WTC11 (cell line): Measurements from ENCODE around the gene EVI2A. TPM values are rescaled to one million over a fixed set of nuclear protein-coding genes. Genes with fewer than 3 reads are reported as not detected.

Source experiments
- EMX1 ChIP-seq: fragments of 250-450 bp; sonication (Bioruptor Pico); IDR thresholded peaks from 2 replicates; pipeline ENCODE4 v1.8.0; 2021; ENCODE audit warnings: mild to moderate bottlenecking
- ZNF138 ChIP-seq: sonication (generic); formaldehyde crosslinking; conservative IDR thresholded peaks from 2 replicates; pipeline ENCODE4 v1.8.1; 2022; ENCODE audit warnings: mild to moderate bottlenecking, moderate library complexity, missing genetic modification reagents
- total RNA-seq: library from RNA; stranded (reverse); gene quantifications from 3 replicates; pipeline ENCODE4 v1.2.3, GENCODE V29; 2021
- TF ChIP-seq, protein P1 (sequence below): sonication (generic); formaldehyde crosslinking; IDR thresholded peaks from 2 replicates; pipeline ENCODE4 v1.8.1; 2023; ENCODE audit warnings: mild to moderate bottlenecking, moderate library complexity, missing genetic modification reagents
- TF ChIP-seq, protein P2 (sequence below): sonication (generic); formaldehyde crosslinking; IDR thresholded peaks from 2 replicates; pipeline ENCODE4 v1.8.0; 2022; ENCODE audit warnings: mild to moderate bottlenecking, missing genetic modification reagents
- TF ChIP-seq, protein P3 (sequence below): fragments of 250-450 bp; sonication (Bioruptor Pico); IDR thresholded peaks from 2 replicates; pipeline ENCODE4 v2.1.2; 2022; ENCODE audit warnings: mild to moderate bottlenecking, moderate library complexity
- TF ChIP-seq, protein P4 (sequence below): sonication (generic); formaldehyde crosslinking; IDR thresholded peaks from 2 replicates; pipeline ENCODE4 v1.8.0; 2022; ENCODE audit warnings: mild to moderate bottlenecking, missing genetic modification reagents

EVI2A gene
- total RNA-seq, 1 experiment from 2014 or later: 0.15 TPM

DNA sequence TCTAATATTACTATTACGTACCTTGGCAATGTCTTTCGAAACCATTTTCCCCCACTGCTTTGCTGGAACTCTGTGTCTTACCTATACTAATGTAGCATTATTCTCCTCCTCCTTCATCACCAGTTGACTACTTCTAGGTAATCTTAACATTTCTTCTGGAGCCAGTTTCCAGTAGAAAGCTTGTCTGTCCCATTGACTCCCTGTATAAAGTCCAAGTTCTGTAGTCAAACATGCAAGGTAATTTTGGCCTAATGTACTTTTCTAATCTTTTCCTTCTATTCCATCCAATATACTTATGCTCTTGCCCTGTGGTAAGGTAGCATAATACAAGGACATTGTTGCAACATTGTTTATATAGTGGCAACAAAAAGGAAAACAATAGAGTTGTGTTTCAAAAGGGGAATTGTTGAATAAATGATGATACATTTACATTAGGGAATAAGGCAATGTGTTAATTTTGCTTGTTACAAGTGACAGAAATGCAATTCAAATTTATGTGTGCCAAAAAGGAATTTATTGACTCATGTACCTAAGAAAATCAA, 52.3 kb downstream of the EVI2A start (continued):
- TF ChIP-seq, protein P1, sequence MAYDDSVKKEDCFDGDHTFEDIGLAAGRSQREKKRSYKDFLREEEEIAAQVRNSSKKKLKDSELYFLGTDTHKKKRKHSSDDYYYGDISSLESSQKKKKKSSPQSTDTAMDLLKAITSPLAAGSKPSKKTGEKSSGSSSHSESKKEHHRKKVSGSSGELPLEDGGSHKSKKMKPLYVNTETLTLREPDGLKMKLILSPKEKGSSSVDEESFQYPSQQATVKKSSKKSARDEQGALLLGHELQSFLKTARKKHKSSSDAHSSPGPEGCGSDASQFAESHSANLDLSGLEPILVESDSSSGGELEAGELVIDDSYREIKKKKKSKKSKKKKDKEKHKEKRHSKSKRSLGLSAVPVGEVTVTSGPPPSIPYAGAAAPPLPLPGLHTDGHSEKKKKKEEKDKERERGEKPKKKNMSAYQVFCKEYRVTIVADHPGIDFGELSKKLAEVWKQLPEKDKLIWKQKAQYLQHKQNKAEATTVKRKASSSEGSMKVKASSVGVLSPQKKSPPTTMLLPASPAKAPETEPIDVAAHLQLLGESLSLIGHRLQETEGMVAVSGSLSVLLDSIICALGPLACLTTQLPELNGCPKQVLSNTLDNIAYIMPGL (CRISPR knock-in tag): no peak
- TF ChIP-seq EMX1 (CRISPR knock-in tag) (no peak), ZNF138 (CRISPR knock-in tag) (no peak)
- TF ChIP-seq, protein P2, sequence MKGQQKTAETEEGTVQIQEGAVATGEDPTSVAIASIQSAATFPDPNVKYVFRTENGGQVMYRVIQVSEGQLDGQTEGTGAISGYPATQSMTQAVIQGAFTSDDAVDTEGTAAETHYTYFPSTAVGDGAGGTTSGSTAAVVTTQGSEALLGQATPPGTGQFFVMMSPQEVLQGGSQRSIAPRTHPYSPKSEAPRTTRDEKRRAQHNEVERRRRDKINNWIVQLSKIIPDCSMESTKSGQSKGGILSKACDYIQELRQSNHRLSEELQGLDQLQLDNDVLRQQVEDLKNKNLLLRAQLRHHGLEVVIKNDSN (CRISPR knock-in tag): no peak
- TF ChIP-seq, protein P3, sequence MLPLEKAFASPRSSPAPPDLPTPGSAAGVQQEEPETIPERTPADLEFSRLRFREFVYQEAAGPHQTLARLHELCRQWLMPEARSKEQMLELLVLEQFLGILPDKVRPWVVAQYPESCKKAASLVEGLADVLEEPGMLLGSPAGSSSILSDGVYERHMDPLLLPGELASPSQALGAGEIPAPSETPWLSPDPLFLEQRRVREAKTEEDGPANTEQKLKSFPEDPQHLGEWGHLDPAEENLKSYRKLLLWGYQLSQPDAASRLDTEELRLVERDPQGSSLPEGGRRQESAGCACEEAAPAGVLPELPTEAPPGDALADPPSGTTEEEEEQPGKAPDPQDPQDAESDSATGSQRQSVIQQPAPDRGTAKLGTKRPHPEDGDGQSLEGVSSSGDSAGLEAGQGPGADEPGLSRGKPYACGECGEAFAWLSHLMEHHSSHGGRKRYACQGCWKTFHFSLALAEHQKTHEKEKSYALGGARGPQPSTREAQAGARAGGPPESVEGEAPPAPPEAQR (CRISPR knock-in tag): no peak
- TF ChIP-seq, protein P4, sequence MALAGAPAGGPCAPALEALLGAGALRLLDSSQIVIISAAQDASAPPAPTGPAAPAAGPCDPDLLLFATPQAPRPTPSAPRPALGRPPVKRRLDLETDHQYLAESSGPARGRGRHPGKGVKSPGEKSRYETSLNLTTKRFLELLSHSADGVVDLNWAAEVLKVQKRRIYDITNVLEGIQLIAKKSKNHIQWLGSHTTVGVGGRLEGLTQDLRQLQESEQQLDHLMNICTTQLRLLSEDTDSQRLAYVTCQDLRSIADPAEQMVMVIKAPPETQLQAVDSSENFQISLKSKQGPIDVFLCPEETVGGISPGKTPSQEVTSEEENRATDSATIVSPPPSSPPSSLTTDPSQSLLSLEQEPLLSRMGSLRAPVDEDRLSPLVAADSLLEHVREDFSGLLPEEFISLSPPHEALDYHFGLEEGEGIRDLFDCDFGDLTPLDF: no peak

Other genes with a start within 250 kb of the EVI2A start
- 33.6 to 39.0 TPM (median 35.4 TPM) in 3 replicates for gene NF1, start 226.6 kb downstream of the EVI2A start, total RNA-seq
- not detected in 3 replicates for gene OMG, start 24.4 kb downstream of the EVI2A start, total RNA-seq
- gene EVI2B, start 7.6 kb downstream of the EVI2A start, total RNA-seq: 0.18 to 0.37 TPM (median 0.25 TPM) in 3 replicates
- gene RAB11FIP4, start 70.1 kb upstream of the EVI2A start, total RNA-seq: 47.3 to 54.9 TPM (median 50.9 TPM) in 3 replicates